ENCODE data around the gene FLT4.

FLT4 gene

GRCh38 chr5:180589771-180590542, 59.4 kb downstream of the FLT4 start:
- H3K27ac ChIP-seq = no peak overlapping the region
- no peak overlapping the region for H3K4me3 ChIP-seq (ENCODE audit: low read depth in 1 of 2, low read length in 1 of 2)
- H3K27me3 ChIP-seq = peaks cover 89% of the 10 kb centered on the region
- no peaks in the 10 kb centered on the region for H3K9me3 ChIP-seq
- H3K4me1 ChIP-seq (ENCODE audit: control insufficient read depth in 1 of 2, insufficient read depth in 1 of 2, low read depth in 1 of 2, low read length in 1 of 2) = peaks cover 19 to 20% of the 10 kb centered on the region in 2 experiments
- TF ChIP-seq, protein P1, sequence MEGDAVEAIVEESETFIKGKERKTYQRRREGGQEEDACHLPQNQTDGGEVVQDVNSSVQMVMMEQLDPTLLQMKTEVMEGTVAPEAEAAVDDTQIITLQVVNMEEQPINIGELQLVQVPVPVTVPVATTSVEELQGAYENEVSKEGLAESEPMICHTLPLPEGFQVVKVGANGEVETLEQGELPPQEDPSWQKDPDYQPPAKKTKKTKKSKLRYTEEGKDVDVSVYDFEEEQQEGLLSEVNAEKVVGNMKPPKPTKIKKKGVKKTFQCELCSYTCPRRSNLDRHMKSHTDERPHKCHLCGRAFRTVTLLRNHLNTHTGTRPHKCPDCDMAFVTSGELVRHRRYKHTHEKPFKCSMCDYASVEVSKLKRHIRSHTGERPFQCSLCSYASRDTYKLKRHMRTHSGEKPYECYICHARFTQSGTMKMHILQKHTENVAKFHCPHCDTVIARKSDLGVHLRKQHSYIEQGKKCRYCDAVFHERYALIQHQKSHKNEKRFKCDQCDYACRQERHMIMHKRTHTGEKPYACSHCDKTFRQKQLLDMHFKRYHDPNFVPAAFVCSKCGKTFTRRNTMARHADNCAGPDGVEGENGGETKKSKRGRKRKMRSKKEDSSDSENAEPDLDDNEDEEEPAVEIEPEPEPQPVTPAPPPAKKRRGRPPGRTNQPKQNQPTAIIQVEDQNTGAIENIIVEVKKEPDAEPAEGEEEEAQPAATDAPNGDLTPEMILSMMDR (IDR thresholded peaks at IDR 0.05) = no peak
- no peaks in the 10 kb centered on the region for H3K36me3 ChIP-seq

DNA sequence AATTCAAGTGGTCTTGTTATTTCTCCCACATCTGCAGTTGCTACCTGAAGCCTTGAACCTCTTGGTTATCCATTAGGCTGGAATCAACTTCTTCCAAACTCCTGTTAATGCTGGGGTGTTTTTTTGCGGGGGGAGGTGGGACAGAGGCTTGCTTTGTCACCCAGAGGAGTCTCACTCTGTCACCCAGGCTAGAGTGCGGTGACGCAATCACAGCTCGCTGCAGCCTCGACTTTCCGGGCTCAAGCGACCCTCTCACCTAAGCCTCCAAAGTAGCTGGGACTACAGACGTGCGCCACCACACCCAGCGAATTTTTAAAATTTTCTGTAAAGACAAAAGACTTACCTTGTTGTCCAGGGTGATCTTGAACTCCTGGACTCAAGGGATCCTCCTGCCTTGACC, 62.5 kb downstream of the FLT4 start:
- Histone ChIP-seq H3K4me3 (ENCODE audit: low read depth in 1 of 2, low read length in 1 of 2) (no peak overlapping the region), H3K4me1 (ENCODE audit: control insufficient read depth in 1 of 2, insufficient read depth in 1 of 2, low read depth in 1 of 2, low read length in 1 of 2) (peaks cover 19 to 20% of the 10 kb centered on the region in 2 experiments), H3K9me3 (no peaks in the 10 kb centered on the region), H3K27me3 (peaks cover 74% of the 10 kb centered on the region), H3K27ac (no peak overlapping the region), H3K36me3 (no peaks in the 10 kb centered on the region)
- TF ChIP-seq, protein P1 (IDR thresholded peaks at IDR 0.05) = no peak

- H3K36me3 ChIP-seq = no peaks in the 10 kb centered on the region
- H3K27ac ChIP-seq = no peak overlapping the region
- no peaks in the 10 kb centered on the region for H3K9me3 ChIP-seq
- peaks cover 14% of the 10 kb centered on the region in 2 experiments for H3K4me1 ChIP-seq (ENCODE audit: control insufficient read depth in 1 of 2, insufficient read depth in 1 of 2, low read depth in 1 of 2, low read length in 1 of 2)
- H3K4me3 ChIP-seq (ENCODE audit: low read depth in 1 of 2, low read length in 1 of 2) = no peak overlapping the region
- TF ChIP-seq, protein P1 (IDR thresholded peaks at IDR 0.05) = no peak
- peaks cover 67% of the 10 kb centered on the region for H3K27me3 ChIP-seq
These were observed 63.2 kb downstream of the FLT4 start for GRCh38 chr5:180586204-180586603.

GRCh38 chr5:180583738-180584137, 65.7 kb downstream of the FLT4 start:
- H3K9me3 ChIP-seq = no peaks in the 10 kb centered on the region

GRCh38 chr5:180580681-180581080, 68.7 kb downstream of the FLT4 start:
- Histone ChIP-seq H3K36me3 (peaks cover 20% of the 10 kb centered on the region), H3K4me3 (ENCODE audit: low read depth in 1 of 2, low read length in 1 of 2) (no peak overlapping the region), H3K9me3 (no peaks in the 10 kb centered on the region), H3K27me3 (peaks cover 12% of the 10 kb centered on the region), H3K4me1 (ENCODE audit: control insufficient read depth in 1 of 2, insufficient read depth in 1 of 2, low read depth in 1 of 2, low read length in 1 of 2) (no peaks in the 10 kb centered on the region), H3K27ac (no peak overlapping the region)
- TF ChIP-seq, protein P1 (IDR thresholded peaks at IDR 0.05) = no peak

More at GRCh38 chr5:180583738-180584137, 65.7 kb downstream of the FLT4 start:
- no peaks in the 10 kb centered on the region for H3K36me3 ChIP-seq
- TF ChIP-seq, protein P1 (IDR thresholded peaks at IDR 0.05) = no peak
- no peak overlapping the region for H3K27ac ChIP-seq
- no peaks in the 10 kb centered on the region for H3K4me1 ChIP-seq (ENCODE audit: control insufficient read depth in 1 of 2, insufficient read depth in 1 of 2, low read depth in 1 of 2, low read length in 1 of 2)
- H3K27me3 ChIP-seq = peaks cover 42% of the 10 kb centered on the region
- no peak overlapping the region for H3K4me3 ChIP-seq (ENCODE audit: low read depth in 1 of 2, low read length in 1 of 2)
